ENCODE measurements around the gene CNPY1.
"Not testable (repeated sequence)": the region's sequence is repeated elsewhere in the genome, so short reads cannot be mapped to it uniquely, and the experiment has no call there.

The CNPY1 gene

DNA sequence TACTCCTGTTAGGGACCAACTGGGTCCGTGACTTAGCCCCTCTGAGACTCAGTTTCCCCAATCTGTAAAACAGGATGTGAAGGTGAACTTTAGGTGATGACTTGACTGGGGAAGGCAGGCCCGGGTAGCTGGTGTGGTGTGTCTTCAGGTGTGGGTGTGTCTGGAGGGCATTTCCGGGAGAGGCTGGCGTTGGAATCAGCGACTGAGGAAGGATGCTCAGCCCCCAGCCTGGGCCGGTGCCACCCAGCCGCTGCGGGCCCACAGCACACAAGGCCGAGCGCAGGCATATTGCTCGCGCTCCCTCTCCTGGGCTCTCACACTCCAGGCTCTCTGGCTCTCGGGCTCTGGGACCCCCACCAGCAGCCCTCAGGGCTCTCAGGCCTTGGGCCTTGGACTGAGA lies 31.7 kb upstream of the CNPY1 start:
- DNase-seq (ENCODE audit: low read depth in 2 of 2) = no peak

DNA sequence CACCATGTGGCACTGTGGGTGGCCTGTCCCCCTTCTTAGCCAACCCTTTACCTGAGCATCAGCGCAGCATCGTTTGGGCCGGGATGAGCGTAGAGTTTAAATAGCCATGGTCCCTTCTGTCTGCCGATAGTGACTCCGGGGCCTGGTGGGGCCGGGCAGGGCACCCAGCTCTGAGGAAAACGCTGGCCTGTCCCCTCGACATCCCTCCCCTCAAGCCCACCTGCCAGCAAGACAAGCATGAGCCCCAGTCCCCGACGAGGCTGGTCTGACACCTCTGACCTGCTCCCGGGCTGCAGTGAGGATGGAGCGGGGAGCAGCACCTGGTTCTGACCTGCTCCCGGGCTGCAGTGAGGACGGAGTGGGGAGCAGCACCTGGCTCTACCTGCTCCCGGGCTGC lies 31.1 kb upstream of the CNPY1 start:
- DNase-seq (ENCODE audit: low read depth in 2 of 2) = no peak

DNA sequence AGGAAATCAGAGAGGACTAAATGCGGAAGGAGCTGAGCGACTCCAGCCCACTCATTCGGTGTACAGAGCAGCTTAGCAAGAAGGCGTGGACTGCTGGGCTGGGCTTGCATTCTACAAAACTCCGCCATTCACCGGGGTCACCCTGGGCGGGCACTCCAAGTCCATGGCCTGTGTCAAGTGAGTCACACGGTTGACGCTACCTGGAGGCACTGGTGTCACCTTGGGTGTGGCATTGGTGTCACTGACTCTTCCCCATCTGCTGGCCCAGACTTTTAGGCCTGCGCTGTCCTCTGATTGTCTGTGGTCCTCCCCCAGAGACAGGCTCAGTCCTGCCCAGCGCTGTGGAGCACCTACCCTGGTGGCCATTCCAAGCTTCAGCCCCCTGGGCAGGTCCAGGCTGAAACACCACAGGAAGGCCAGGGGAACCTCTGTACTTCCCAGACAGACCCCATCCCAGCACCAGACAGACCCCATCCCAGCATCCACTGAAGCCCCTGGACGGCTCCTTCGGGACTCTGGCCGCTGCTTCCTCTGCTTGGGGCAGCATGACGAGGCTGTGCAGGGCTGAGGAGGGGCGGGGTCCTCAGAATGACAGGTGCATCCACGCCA lies 30.6 kb upstream of the CNPY1 start:
- DNase-seq (ENCODE audit: low read depth in 2 of 2) = no peak

DNA sequence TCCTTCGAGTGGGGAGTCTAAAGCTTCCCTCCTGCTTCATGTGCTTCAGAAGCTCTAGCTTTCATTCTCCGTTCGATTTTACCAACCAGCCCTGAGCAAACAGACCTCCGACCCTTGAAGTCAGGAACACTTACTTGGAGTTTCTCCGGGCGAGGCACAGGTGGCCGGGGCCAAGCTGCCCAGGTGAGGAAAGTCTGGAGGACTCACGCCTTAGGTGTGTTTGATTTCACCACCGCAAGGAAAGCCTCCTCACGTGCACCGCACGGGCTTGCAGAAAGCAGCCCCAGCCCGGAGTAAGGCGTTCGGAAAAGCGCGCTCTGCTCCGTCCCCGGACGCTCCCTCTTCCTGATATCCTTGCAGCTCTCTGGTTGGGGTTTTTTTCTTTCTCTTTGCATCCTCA lies 30.1 kb upstream of the CNPY1 start:
- no peak for DNase-seq (ENCODE audit: low read depth in 2 of 2)

DNA sequence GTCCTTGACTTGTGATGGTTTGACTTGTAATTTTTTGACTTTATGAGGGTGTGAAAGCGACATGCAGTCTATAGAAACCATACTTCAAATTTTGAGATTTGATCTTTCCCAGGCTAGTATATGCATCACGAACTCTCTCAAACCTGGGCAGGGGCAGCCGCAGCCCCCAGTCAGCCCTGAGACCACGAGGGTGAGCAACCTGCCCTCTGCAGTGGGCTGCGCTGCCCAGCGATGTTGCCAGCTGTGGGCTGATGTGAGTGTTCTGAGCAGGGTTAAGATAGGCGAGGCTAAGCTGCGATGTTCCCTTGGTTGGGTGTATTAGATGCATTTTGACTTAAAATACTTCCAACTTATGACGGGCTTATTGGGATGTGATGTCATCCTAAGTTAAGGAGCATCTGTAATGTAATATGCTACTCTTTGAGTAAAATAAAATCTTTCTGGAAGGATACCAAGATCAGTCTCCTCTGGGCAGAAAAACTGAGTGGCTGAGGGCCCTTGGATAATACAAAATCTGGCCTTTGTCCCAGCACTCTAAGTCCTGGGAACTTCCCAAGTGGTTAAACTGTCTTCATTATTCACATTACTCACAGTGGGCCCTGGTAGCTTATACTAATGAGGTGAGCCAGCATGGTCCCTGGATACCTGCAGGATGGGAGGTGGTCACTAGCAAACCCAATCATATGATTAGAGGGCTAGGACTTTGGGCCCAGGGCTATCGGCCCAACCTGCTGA lies 28.4 kb upstream of the CNPY1 start:
- no peak for DNase-seq (ENCODE audit: low read depth in 2 of 2)

DNA sequence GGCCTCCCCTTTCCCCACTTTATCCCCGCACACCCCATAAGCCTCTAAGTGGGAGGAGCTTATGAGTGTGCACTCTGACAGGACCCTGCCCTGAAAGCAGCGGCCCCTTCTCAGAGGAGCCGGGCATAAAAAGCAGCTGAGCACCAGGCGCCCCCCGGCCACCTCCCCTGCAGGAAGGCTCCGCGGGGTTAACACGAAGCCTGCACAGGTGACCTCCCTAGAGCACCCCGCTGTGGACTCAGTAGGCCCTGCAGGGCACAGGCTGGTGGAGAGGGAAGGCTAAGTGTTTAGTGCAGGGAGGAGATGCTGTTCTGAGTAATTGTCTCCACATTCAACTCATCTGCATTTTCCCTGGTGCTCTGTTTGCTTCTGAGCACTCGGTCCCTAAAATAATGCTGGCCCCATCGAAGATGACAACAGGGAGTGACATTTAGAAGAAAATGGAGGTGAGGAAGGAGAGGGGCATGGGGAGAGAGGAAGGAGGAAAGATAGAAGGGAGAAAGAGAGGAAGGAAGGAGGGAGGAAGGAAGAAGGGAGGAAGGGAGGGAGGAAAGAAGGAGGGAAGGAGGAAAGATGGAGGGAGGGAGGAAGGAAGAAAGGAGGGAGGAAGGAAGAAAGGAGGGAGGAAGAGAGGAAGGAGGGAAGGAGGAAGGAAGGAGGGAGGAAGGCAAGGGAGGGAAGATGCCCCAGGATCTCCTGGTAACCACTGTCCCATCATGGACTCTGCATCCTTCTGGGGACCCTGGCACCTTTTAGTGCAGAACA lies 25.4 kb upstream of the CNPY1 start:
- DNase-seq (ENCODE audit: low read depth in 2 of 2) = no peak

DNA sequence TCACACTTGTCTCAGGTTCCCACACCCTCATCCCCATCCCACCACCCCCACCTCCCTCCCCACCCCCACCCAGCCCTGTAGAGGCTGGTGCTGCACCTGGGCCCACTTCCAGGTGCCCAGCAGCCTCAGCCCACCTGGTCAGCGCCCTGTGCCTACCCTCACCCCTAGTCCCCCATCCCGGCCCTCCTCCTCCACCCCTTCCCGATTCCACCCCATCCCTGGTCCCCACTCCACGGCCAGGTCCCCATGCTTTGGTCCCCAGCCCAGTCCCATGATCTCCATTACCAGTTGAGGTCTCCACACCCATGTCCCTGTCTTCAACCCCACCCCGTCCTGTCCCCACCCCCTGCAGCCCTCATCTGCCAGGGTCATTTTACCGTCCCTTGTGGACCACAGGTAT lies 24.6 kb upstream of the CNPY1 start:
- DNase-seq (ENCODE audit: low read depth in 2 of 2) = no peak

DNA sequence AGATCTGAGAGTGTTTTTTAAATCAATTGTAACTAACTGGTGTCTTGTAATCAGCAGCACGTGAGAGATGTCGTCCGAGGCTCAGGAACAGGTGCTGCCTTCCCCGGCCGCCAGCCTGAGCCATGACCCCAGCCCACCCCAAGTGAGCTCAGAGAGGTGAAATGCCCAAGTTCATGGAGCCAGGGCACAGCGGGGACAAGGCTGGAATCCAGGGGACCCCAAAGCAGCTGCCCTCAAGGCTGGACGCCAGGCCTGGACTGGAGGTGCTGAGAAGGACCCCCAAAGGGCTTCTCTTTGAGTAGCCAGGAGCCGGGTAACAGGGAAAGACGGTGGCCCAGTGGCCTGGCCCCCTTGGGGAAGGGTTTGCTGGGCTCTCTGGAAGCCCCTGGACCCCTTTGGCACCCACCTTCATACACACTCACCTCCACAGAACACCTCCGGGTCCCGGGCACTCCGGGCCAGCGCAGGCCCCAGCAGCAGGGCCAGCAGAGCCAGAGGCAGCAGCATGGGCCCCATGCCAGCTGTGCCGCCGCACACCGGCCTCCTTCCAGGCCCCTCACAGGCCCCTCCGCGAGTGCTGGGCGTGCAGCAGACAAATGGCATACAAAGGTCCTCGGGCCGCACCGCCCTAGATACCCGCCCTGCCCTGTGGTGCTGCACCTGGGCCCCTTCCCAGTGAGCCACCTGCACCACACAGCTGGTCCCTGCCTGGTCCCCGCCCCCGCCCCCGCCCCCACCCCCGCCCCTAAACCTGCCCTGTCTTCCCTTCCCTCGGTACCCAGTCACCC lies 24.0 kb upstream of the CNPY1 start:
- DNase-seq (ENCODE audit: low read depth in 2 of 2) = no peak

DNA sequence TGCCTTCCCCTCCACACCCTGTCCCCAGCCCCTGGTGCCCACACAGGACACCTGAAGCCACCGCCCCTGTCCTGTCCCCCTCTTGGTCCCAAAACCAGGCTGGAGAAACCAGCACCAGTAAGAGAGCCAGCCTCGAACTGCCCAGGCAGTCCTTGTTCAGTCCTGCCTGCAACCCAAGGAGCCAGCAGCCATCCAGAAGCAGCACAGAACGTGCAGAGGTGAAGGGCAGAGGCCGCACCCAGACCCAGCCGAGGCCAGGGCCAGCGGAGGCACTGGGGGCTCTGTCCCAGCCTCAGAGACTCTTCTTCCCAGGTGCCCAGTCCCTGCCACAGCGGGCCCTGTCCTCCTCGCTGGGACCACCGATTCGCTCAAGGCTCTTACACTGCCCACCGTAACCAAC lies 23.3 kb upstream of the CNPY1 start:
- DNase-seq (ENCODE audit: low read depth in 2 of 2) = no peak

DNA sequence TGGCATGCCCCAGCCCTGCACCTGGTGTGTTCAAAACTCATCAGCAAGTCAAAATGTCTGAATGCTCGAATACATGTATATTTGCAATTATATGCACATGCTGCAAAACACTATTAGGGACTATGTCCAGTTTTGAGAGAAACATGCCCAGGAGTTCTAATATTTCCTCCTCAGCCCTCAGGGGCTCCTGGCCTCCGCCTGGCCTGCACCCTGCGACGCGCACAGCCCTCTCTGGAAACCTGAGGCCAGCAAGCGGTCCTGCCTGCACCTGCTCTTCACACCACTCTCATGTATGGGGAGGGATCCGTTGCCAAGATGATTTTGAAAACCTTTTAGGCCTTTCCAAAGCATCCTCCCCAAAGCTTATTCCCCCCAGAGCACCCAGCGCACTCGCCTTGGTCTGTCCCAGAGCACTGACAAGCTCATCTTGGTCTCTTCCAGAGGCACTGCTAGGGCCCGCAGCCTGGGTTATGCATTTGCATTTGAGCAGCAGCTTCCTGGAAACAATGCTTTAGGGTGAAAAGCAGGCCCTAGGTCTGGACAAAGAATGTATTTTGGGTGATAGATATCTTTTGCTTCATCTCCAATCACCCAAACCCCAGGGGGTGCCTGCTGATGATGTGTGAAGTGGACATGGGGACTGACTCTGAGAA lies 22.6 kb upstream of the CNPY1 start:
- no peak for DNase-seq (ENCODE audit: low read depth in 2 of 2)

DNA sequence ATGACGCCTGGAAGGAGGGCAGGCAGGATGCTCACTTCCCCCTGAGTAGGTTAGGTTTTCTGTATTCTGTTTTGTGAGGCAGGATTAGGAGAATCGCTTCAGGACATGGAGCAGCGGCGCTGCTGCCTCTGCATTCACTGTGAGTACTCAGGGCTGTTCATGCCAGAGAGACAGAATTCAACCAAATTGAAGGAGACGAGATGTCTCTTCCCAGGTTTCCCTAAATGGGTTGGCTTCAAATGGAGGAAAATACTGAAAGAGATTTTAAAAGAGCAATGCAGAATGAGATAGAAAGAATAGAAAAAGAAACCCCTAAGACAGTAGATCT lies 21.9 kb upstream of the CNPY1 start:
- DNase-seq (ENCODE audit: low read depth in 2 of 2) = no peak

DNA sequence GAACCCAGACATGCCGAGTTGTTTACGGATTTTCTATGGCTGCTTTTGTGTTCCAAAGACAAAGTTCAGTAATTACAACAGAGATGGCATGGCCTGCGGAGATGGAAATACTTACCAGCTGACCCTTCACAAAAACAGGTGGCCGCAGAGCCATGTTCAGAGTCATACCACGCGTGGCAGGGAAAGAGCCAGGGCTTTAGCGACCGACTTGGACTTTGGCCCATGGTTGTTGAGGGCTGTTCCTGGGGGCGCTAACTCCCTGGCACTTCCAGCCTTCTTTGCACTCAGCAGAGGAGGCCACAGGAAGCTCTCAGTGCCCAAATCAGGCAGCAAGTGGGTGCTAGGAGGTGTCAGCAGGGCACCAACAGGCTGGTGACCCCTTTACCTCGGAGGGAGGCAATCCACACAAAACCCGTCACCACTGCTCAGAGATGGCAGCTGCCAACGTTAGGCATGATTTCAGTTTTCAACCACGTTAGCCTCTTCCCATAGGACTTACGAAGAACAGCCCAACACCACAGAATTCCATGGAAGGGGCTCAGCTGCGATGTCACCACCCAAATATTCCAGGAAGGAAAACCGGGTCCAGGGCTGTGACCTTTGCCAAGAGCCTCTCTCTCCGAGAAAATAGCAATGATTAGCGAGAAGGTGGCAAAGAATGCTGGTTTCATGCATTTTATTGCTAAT lies 21.4 kb upstream of the CNPY1 start:
- DNase-seq (ENCODE audit: low read depth in 2 of 2) = no peak

DNA sequence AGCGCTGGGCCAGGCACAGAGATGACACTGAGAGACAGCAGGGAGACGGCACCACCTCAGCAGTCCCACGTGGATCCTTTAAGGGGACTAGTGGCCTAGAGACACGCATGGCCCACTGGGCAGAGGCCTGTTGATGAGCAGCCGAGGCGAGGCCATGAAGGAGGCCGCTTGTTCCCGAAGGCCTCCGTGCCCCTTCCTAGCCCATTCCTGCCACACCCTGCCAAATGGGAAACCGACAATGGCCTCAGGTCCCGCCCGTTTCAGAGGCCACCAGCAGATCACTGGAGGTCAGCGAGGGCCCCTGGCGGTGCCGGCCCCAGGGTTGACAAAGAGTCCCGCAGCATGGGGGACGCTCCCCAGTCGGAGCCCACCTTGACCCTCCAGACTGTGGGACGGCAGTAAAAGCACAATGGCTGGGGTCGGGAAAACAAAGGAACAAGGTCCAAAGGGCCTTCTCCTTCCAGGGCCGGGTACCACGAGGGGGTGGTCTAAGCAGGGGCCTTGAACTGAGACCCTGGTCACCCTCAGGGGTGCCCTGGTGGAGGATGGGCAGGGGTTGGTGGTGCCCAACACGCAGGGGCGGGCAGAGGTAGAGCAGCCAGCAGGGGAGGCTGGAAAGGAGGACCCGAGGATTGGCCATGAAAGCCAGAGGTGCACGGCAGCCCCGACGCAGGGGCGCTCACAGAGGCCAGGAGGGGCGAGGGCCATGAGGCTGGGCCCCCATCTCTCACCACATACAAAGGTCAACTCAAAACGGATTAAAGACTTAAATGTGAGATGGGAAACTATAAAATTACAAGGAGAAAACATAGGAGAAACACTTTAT lies 19.9 kb upstream of the CNPY1 start:
- DNase-seq (ENCODE audit: low read depth in 2 of 2) = no peak

DNA sequence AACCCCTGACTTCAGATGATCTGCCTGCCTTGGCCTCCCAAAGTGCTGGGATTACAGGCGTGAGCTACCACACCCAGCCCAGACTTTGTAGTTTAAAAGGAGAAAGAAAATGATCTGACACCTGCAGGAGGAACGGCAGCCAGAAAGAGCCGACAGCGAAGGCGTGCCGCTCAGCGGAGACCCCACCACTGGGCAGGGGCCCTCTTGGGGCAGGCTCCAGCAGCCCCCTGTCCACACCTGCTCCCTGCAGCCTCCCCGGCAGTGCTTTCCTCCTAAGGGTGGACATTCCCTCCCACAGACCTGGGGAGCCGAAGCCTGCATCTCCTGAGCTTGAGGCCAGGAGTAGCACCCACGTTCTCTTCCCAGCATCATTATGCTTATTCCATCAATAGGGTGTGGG lies 19.2 kb upstream of the CNPY1 start:
- DNase-seq (ENCODE audit: low read depth in 2 of 2) = no peak

DNA sequence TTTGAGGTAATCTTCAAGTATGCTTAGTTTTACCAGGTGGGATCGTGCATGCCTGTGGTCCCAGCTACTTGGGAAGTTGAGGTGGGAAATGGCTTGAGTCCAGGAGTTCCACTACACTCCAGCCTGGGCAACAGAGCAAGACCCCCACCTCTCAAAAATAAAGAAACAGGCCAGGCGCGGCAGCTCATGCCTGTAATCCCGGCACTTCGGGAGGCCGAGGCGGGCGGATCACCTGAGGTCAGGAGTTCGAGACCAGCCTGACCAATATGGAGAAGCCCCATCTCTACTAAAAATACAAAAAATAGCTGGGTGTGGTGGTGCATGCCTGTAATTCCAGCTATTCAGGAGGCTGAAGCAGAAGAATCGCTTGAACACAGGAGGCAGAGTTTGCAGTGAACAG lies 16.6 kb upstream of the CNPY1 start:
- not testable (repeated sequence) for DNase-seq (ENCODE audit: low read depth in 2 of 2)

DNA sequence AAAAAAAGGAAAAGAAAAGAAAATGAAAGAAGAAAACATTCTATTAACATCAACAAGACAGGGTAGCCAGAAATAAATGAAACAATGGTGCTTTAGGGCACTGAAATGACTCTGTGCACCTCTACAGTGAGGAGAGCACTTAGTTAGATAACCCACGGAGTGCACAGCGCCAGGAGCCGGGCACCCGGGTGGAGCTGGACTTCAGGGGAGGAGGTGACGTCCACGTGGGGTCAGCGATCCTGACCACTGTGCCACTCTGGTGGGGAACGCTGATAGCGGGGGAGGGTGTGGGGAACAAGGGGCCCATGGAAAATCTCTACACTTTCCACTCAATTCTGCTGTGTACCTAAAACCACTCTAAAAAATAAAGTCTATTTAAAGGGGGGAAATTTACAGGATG lies 15.7 kb upstream of the CNPY1 start:
- DNase-seq (ENCODE audit: low read depth in 2 of 2) = no peak

DNA sequence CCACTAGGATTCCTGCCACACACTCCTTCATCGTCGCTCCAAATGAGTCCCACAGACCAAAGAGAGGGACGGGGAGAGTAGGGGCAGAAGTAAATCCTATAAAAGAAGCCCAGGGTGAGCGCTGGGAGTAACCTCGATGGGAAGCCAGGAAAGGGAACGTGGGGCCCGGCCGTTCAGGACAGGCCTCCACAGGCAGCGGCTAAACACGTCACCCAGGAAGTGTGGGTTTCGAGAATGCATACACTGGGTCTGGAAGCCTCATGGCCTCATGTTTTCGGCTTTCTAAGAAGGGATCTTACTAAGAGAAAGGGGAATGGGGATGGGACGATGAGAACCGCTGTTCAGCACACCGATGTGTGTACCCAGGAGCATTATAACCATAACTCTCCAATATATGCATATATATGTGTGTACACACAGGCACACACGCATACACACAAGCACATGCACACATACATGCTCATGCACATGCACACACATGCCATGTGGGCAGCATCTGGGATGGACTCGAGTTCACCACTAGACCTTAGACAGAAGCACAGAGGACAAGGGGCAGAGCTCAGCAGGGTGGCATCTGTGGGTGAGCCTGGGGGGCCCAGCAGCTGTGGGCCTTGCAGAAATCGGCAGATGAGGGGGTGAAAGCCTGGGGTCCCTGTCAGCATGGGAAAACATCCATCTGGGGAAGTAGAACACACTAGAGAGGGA lies 14.8 kb upstream of the CNPY1 start:
- no peak for DNase-seq (ENCODE audit: low read depth in 2 of 2)

DNA sequence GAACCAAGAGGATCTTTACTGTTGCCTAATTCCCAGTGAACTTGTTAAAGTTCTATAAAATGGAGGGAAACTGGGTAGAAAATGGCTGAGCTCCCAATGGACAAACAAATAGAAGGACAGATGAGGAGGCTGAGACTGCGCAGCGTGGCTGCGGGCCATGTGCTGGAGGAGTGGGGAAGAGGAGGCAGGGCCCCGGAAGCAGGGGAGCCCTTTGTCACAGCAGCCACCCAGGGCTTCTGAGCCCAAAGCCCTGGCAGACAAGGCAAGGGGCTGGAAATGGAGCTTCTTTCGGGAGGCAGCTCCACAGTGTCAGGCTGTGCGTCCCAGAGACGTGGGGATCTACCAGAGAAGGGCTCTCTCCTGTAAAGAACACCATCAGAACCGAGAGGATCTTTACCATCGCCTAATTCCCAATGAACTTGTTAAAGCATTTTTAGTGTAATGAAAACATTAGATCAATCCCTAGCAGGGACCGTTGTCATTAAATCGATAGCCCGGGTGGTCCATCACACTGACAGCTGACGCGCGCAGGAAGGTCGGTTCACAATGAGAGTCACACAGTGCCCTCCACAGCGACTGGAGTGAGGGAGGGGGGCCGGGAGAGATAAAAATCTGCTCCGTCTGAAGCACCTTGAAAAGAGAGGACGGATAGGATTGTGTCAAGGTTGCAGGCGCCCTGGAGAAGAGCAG lies 14.0 kb upstream of the CNPY1 start:
- no peak for DNase-seq (ENCODE audit: low read depth in 2 of 2)

DNA sequence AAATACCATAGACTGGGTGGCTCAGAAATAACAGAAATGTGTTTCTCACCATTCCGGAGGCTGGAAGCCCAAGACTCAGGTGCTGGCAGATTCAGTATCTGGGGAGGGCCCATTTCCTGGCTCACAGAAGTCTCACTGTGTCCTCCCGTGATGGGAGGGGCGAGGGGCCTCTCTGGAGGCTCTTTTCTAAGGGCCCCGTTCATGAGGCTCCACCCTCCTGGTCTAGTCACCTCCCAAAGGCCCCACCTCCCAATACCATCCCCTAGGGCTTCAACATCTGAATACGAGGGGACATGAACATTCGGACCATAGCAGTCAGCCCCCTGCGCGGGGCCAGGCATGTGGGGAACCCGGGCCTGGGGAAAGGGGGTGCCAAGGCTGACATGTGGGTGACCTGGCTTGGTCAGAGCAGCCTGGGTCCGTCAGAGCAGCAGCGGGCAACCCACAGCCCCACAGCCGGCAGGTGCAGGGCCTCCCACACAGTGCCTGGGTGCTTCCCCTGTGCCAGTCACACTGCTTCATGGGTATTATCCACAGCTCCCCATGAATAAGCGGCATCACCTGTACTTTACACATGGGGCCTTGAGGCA lies 13.3 kb upstream of the CNPY1 start:
- DNase-seq (ENCODE audit: low read depth in 2 of 2) = no peak

Measured in stimulated activated CD4-positive, alpha-beta T cell treated with anti-CD3 and anti-CD28 coated beads, Interleukin-15, amount 100 ng/mL, for 48 hours (primary cell).